ENCODE data around the gene ARMC6. TPM values are rescaled to one million over a fixed set of nuclear protein-coding genes. Genes with fewer than 3 reads are reported as not detected.
"Not testable (repeated sequence)": the region's sequence is repeated elsewhere in the genome, so short reads cannot be mapped to it uniquely, and the experiment has no call there.

The ARMC6 gene
- total RNA-seq, 1 experiment from 2014 or later: 91.3 TPM

DNA sequence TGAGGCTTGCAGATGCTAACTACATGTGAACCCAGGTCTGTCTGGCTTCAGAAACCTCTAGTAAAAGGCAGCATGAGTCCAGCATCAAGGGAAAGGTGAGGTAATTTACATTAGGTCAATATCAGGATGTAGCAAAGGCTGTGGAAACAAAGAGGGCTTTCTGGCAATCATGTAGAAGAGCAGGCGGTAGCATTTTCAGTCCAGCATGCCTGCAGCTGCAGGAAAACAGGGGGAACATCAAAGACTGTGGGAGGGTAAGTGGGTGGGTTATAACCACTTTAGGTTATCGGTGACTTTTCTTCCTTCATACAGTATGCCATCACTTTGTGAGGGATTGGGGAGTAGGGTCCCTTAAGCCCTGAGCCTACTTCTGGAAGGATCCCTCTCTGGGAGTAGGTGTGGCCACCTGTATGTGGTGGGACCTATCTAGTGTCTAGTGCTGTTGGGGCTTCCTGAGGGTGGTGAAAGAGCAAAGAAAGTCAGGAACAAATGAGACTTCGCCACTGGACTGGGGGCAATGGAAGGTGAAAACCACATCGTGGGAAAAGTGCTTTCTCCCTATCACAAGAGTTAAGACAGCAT is 10.9 kb upstream of the ARMC6 start:
- no peak for DNase-seq (ENCODE audit: low spot score)

- DNase-seq (ENCODE audit: low spot score): not testable (repeated sequence)
Observed at GRCh38 chr19:19023376-19023775, 10.0 kb upstream of the ARMC6 start.

GRCh38 chr19:19025861-19026260 is 7.5 kb upstream of the ARMC6 start:
- DNase-seq (ENCODE audit: low spot score): no peak

- no peak for DNase-seq (ENCODE audit: low spot score)
Observed at GRCh38 chr19:19026299-19026971, 7.0 kb upstream of the ARMC6 start.

- no peak for DNase-seq (ENCODE audit: low spot score)
Observed at GRCh38 chr19:19027228-19027627, 6.2 kb upstream of the ARMC6 start.

DNA sequence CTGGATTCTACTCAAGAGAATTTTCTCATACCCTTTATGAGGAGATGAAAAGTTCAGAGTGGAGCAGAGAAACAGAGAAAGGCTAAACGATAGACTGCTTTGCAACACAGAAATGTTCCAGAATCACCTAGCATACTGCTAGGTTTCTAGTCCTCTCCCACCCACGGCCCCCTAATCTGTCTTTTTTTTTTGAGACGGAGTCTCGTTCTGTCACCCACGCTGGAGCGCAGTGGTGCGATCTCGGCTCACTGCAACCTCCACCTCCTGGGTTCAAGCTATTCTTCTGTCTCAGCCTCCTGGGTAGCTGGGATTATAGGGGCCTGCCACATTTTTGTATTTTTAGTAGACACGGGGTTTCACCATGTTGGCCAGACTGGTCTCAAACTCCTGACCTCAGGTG is 4.9 kb upstream of the ARMC6 start:
- no peak for DNase-seq (ENCODE audit: low spot score)

DNA sequence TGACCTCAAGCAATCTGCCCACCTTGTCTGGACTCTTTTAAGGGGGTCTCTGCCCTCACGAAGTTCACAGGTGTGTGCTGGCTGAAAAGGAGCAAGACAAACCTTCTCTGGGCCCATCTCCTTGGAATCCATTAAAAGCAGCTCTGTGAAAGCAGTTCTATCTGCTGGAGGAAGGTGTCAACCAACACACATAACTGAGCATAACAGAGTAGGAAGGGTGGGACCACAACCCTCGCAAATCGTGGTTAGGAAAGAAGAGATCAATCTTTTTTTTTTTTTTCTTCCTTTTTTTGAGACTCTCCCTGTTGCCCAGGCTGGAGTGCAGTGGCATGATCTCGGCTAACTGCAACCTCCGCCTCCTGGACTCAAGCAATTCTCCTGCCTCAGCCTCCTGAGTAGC is 1.5 kb upstream of the ARMC6 start:
- DNase-seq (ENCODE audit: low spot score): no peak

GRCh38 chr19:19032420-19033175 is 805 bp upstream of the ARMC6 start:
- DNase-seq (ENCODE audit: low spot score): no peak

DNA sequence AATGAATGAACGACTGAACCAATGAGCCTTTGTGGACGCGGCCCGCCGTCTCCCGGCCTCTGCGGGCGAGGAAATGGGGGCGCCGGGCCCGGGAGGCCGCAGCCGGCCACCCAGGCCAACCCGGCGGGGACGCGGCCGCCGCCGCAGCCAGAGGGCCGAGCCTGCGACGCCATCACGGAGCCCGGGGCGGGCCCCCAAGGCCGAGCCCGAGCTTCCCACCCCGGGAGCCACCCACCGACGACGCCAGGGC is 302 bp upstream of the ARMC6 start:
- DNase-seq (ENCODE audit: low spot score): no peak

DNA sequence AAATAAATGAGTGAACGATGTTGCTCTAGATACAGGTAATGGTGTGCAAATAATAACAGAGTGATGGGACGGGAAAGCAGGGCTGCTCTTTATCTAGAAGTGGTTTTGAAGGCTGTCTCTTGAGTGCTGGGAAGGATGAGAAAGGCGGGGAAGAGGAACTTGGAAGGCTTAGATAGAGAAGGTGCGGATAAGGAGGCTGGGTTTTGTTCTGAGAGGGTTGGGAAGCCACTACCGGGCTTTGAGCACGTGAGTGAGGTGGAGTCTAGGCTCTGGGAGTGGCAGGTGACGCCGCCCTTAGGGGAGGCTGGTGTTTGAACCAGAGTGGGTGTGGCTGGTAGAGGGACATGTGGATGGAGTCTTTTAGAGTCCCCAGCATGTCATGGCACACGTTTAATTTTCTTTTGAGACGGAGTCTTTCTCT is 811 bp downstream of the ARMC6 start:
- DNase-seq (ENCODE audit: low spot score): peak; percentile 66

DNA sequence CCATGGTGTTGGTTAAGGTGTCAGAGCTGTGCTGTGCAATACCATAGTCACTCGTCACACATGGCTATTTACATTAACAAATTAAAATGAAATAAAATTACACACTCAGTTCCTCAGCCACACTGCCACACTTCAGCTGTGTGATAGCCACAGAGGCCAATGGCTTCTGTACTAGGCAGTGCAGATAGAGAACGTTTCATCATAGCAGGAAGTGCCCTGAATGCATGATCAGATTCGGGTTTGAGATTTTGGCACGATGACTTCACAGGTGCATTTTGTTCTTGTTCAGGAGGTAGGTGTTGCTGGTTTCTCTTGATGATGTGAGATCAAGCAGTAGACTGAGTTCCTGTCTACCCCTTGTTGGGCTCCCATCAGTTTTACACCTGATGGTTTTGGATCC is 6.5 kb downstream of the ARMC6 start:
- no peak for DNase-seq (ENCODE audit: low spot score)

GRCh38 chr19:19040417-19040816 is 7.0 kb downstream of the ARMC6 start:
- no peak for DNase-seq (ENCODE audit: low spot score)

DNA sequence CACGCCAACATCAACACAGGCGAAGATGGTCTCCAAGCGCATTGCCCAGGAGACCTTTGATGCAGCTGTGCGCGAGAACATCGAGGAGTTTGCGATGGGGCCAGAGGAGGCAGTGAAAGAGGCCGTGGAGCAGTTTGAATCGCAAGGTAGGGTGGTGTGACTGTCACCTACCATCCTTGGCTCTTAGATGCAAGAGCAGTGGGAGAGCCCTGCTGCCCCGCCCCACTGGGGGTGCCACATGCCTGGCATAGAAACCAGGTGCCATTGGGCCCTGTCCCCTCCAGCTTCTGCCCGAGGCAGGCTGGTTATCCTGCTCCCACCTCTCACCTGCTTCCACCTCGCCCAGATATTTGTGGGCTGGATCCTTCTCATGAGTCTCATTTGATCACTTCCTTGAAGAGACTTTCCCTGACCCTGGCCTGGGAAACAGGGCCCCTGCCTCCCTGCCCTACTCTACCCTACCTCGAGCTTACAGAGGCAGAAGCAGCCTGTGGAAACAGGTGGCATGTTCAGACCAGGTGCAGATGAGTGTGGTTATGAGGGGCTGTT is 9.4 kb downstream of the ARMC6 start:
- DNase-seq (ENCODE audit: low spot score): peak; percentile 21

DNA sequence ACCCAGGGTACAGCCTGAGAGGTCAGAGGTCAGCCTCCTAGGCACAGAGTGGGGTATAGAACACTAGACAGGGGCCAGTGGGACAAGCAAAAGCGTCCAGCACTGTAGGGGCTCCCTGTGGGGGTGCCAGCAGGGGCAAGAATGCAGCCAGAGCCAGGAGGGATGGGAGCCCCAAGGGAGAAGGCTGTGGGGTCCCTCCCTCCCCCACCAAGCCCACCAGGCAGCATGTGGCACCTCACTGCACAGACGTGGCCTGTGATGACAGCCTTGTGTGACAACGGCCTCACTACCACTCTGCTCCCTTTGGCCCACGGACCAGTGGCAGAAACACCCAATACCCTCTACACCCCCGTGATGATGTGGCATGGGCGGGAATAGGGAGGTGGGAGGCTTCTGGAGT is 10.1 kb downstream of the ARMC6 start:
- no peak for DNase-seq (ENCODE audit: low spot score)

DNA sequence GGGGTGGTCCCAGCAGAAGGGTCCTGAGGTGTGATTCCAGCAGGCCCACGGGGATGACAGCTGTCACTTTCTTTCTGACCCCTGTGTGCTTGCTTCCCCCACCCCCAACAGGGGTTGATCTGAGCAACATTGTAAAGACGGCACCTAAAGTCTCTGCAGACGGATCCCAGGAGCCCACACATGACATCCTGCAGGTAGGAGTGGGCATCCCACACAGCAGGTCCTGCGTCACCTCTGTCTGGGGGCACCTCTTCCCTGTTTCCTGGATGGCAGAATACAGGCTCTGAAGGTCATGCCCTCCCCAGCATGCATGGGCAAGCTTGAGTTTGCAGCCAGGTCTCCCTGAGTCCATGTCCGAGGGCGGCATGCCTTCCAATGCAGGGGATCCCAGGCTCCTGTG is 10.5 kb downstream of the ARMC6 start:
- no peak for DNase-seq (ENCODE audit: low spot score)

- DNase-seq (ENCODE audit: low spot score): no peak
Observed at GRCh38 chr19:19049406-19049805, 16.0 kb downstream of the ARMC6 start.

- DNase-seq (ENCODE audit: low spot score): no peak
Observed at GRCh38 chr19:19050104-19050503, 16.7 kb downstream of the ARMC6 start.

GRCh38 chr19:19050731-19051130 is 17.3 kb downstream of the ARMC6 start:
- DNase-seq (ENCODE audit: low spot score): no peak

DNA sequence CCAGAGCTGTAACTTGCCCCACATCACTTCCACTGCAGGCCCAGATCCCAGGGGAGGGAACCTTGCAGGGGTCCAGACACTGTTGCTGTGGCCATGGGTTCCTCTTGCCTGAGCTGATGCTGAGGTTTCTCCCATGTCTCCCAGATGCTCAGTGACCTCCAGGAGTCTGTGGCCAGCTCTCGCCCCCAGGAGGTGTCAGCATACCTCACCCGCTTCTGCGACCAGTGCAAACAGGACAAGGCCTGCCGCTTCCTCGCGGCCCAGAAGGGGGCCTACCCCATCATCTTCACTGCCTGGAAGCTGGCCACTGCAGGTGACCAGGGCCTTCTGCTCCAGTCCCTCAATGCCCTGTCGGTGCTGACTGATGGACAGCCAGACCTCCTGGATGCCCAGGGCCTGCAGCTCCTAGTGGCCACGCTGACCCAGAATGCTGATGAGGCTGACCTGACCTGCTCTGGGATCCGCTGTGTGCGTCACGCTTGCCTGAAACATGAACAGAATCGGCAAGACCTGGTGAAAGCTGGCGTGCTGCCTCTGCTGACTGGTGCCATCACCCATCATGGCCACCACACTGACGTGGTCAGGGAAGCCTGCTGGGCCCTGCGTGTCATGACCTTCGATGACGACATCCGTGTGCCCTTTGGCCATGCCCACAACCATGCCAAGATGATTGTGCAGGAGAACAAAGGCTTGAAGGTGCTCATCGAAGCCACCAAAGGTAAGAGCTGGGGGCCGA is 18.2 kb downstream of the ARMC6 start:
- no peak for DNase-seq (ENCODE audit: low spot score)

DNA sequence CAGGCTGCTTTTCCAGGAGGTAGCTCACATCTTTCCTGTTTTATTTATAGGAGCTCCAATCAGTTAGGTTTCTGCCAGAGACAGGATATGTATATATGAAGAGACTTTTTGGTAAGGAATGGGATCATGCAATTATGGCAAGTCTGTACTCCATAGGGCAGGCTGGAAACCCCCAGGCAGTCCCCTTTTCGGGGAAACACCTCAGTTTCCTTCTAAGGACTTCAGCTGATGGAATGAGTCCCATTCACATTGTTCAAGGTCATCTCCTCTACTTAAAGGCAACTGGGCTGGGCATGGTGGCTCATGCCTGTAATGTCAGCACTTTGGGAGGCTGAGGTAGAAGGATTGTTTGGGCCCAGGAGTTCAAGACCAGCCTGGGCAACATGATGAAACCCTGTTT is 19.5 kb downstream of the ARMC6 start:
- DNase-seq (ENCODE audit: low spot score): no peak

GRCh38 chr19:19053508-19054314 is 20.3 kb downstream of the ARMC6 start:
- peak; percentile 39 for DNase-seq (ENCODE audit: low spot score)

Measured in HT-29 (cell line).